Measurements from ENCODE around the gene PBX2. TPM values are rescaled to one million over a fixed set of nuclear protein-coding genes. Genes with fewer than 3 reads are reported as not detected.
A peak's percentile ranks its signal among the peaks of the same experiment; 100 is the strongest.

PBX2 gene
- total and polyA plus RNA-seq, 2 of the 4 experiments (the other 2 are of a cell fraction): 17.7 to 56.8 TPM

DNA sequence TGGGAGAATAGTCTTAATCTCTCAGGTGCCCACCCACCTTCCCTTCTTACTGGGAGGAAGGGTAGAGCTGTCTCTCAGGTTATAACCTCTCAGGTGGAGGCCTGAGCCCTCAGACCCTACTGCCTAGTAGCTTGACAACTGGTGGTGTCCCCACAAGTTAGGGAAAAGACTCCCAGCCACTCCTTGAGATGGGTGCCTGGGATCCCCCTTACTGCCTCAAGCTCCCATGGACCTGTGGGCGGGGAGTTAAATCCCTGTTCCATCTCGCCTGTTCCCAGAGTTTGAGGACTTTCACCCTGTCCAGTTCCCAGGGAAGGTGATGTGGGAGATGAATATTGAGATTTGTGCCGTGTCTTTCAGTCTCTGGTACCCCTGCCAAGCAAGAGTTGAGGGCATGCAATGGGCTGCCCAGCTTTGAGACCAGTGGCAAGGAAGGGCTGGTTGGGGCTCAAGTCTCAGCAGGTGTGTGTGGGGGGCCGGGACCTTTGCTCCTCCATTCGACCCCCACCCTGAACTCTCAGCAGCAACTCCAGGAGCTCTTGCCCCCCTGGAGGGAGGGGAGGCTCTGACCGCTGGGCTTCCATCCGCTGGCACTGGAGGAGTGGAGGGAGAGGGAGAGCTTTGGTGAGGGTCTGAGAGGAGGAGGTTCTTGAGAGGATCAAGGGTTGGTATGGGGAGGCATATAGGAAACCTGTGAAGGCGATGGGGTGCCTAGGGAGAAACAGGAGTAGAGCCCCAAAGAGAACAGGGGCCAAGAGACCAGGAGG, 1.1 kb upstream of the PBX2 start (continued):
- TF ChIP-seq SMC3 (IDR thresholded peaks at IDR 0.05; ENCODE audit: low read depth, low read length) (no peak), NFE2L2 (IDR thresholded peaks at IDR 0.05; ENCODE audit: low read depth, low read length) (no peak)

- Histone ChIP-seq H3K27ac (ENCODE audit: insufficient read depth, low read length) (peak overlapping the region; percentile 91), H3K18ac (ENCODE audit: low read depth, low read length) (peak overlapping the region; percentile 68; the same call in 1 of the 2 replicates), H3K4me1 (ENCODE audit: control insufficient read depth, insufficient read depth, low read length) (peaks cover 12% of the 10 kb centered on the region), H4K5ac (ENCODE audit: low read depth, low read length) (peak overlapping the region; percentile 65), H3K4ac (ENCODE audit: low read depth, low read length) (peak overlapping the region; percentile 97), H3K9me3 (ENCODE audit: control insufficient read depth, insufficient read depth, low read length) (no peaks in the 10 kb centered on the region), H3K9ac (ENCODE audit: low read depth, low read length) (peak overlapping the region; percentile 99), H4K91ac (ENCODE audit: insufficient read depth, low read depth, low read length) (peak overlapping the region; percentile 96; the same call in 1 of the 2 replicates), H2BK20ac (ENCODE audit: low read depth, low read length) (no peak overlapping the region), H2BK15ac (ENCODE audit: low read depth, low read length) (no peak overlapping the region), H3K4me2 (ENCODE audit: low read depth, low read length) (peak overlapping the region; percentile 85), H4K8ac (ENCODE audit: low read depth in 2 of 2, low read length in 2 of 2) (peak overlapping the region; percentile 76 to 87; a peak in 3 of 4 replicates), H3K27me3 (ENCODE audit: control insufficient read depth, insufficient read depth, low read length) (no peaks in the 10 kb centered on the region), H3K4me3 (ENCODE audit: insufficient read depth, low read depth, low read length) (peak overlapping the region; percentile 75), H3K9me1 (ENCODE audit: insufficient read depth, low read length) (peaks cover 18% of the 10 kb centered on the region), H3K36me3 (ENCODE audit: control insufficient read depth, insufficient read depth, low read length) (peaks cover 18% of the 10 kb centered on the region), H2AFZ (replicated peaks; ENCODE audit: low read length, poor library complexity) (no peak overlapping the region), H2BK120ac (ENCODE audit: low read depth, low read length) (0 out of 2 replicates have a peak overlapping the region, but pooled peaks have one; percentile 72), H3K14ac (replicated peaks; ENCODE audit: low read depth, low read length) (peak overlapping the region; percentile 99), H2AK9ac (replicated peaks; ENCODE audit: low read depth, low read length, poor library complexity) (peak overlapping the region; percentile 88), H2BK5ac (ENCODE audit: low read depth, low read length, poor library complexity, severe bottlenecking) (peak overlapping the region; percentile 83), H3K23ac (ENCODE audit: low read depth, low read length) (peak overlapping the region; percentile 99; the same call in 1 of the 2 replicates), H3K56ac (ENCODE audit: extremely low read depth, insufficient read depth, low read length) (peak overlapping the region; percentile 98; the same call in 1 of the 2 replicates), H4K20me1 (ENCODE audit: insufficient read depth, low read length) (no peaks in the 10 kb centered on the region), H2AK5ac (ENCODE audit: low read depth, low read length) (peak overlapping the region; percentile 99; the same call in 1 of the 2 replicates), H3K79me1 (ENCODE audit: low read depth in 1 of 2, low read length in 2 of 2) (peaks cover 21 to 64% of the 10 kb centered on the region in 2 experiments)
- peak; percentile 2 for ATAC-seq (ENCODE audit: low read depth)
- TF ChIP-seq MXI1 (IDR thresholded peaks at IDR 0.05; ENCODE audit: borderline replicate concordance, low read depth, low read length) (no peak), CTCF (conservative IDR thresholded peaks at IDR 0.05; ENCODE audit: low read depth, low read length) (no peak), FOS (IDR thresholded peaks at IDR 0.05; ENCODE audit: low read depth, low read length) (no peak), MAZ (IDR thresholded peaks at IDR 0.05; ENCODE audit: borderline replicate concordance, low read depth, low read length) (no peak), RFX5 (IDR thresholded peaks at IDR 0.05; ENCODE audit: low read depth, low read length) (no peak), CHD1 (IDR thresholded peaks at IDR 0.05; ENCODE audit: low read depth, low read length) (no peak), USF2 (IDR thresholded peaks at IDR 0.05; ENCODE audit: low read depth, low read length) (no peak)
- ChIA-PET POLR2A (ENCODE audit: unreplicated experiment) (interaction anchor here (0.5 to 1.8 kb wide), 3 partner anchors 12 to 704 kb away, joined by 3 to 5 read pairs (median 5); no protein-coding TSS in a partner anchor), CTCF (no interaction called here)
- DNase-seq: no peak
- intact Hi-C loops (cut with micrococcal nuclease) (loop anchor here (5.0 kb wide), 1 partner anchor 783 kb away; no protein-coding TSS in a partner anchor), dilution Hi-C loops (cut with HindIII; ENCODE audit: low sequenced_read_pairs, unreplicated experiment) (no loop called here), in situ Hi-C loops (cut with MboI; ENCODE audit: low sequenced_read_pairs) (loop anchor here (5.0 to 25.0 kb wide), 2 partner anchors 72 to 773 kb away; partner anchors contain the start of genes BRD2 and HLA-DMA)
- BruUV-seq (replicated peaks): no TSS peak
- 0% methylated on average over 2 of the region's 23 CpGs; no CpG with 5 or more reads in 1 of the 2 experiments for WGBS, 2 experiments (ENCODE audit: extremely low coverage in 2 of 2, insufficient read length in 1 of 2)
Measured at GRCh38 chr6:32189742-32190053, 304 bp downstream of the PBX2 start.
